Measurements from ENCODE around the gene PACSIN3. TPM values are rescaled to one million over a fixed set of nuclear protein-coding genes. Genes with fewer than 3 reads are reported as not detected.

Gene PACSIN3
- total RNA-seq, 2 experiments from 2014 or later = 0.91 to 1.2 TPM

- ChIA-PET CTCF (interaction anchor here (0.9 to 1.2 kb wide), 2 partner anchors 8 to 88 kb away, joined by 3 to 4 read pairs; no protein-coding TSS in a partner anchor), POLR2A (interaction anchor here (1.3 kb wide), 1 partner anchor 100 kb away, joined by 3 read pairs; no protein-coding TSS in a partner anchor)
- Mint-ChIP-seq H3K4me3 (no peak overlapping the region), H3K9me3 (no peaks in the 10 kb centered on the region), H3K36me3 (ENCODE audit: low read depth) (peaks cover 52% of the 10 kb centered on the region), H3K4me1 (peaks cover 37% of the 10 kb centered on the region), H3K27me3 (no peaks in the 10 kb centered on the region), H3K27ac (no peak overlapping the region)
- DNase-seq = no peak
Observed at GRCh38 chr11:47171061-47171838, 15.0 kb downstream of the PACSIN3 start.

GRCh38 chr11:47166368-47166767 lies 19.9 kb downstream of the PACSIN3 start:
- Mint-ChIP-seq H3K4me1 (peaks cover 8% of the 10 kb centered on the region), H3K4me3 (no peak overlapping the region), H3K27ac (no peak overlapping the region), H3K27me3 (no peaks in the 10 kb centered on the region), H3K36me3 (ENCODE audit: low read depth) (peaks cover 41% of the 10 kb centered on the region), H3K9me3 (no peaks in the 10 kb centered on the region)
- POLR2A ChIA-PET = interaction anchor here (2.3 kb wide), 1 partner anchor 9 kb away, joined by 7 read pairs; the partner anchor contains the start of gene ARFGAP2
- DNase-seq = no peak
- CTCF ChIA-PET = no interaction called here

GRCh38 chr11:47165253-47165840 lies 20.9 kb downstream of the PACSIN3 start:
- no peaks in the 10 kb centered on the region for H3K9me3 Mint-ChIP-seq
- H3K36me3 Mint-ChIP-seq (ENCODE audit: low read depth) = peaks cover 33% of the 10 kb centered on the region
- H3K27ac Mint-ChIP-seq = no peak overlapping the region
- H3K4me3 Mint-ChIP-seq = no peak overlapping the region
- no peaks in the 10 kb centered on the region for H3K4me1 Mint-ChIP-seq
- POLR2A ChIA-PET = interaction anchor here (2.3 kb wide), 1 partner anchor 10 kb away, joined by 7 read pairs; the partner anchor contains the start of gene ARFGAP2
- CTCF ChIA-PET = interaction anchor here (0.5 kb wide), 1 partner anchor 514 kb away, joined by 3 read pairs; no protein-coding TSS in a partner anchor
- no peak for DNase-seq
- H3K27me3 Mint-ChIP-seq = no peaks in the 10 kb centered on the region

- ChIA-PET POLR2A (no interaction called here), CTCF (interaction anchor here (1.7 kb wide), 1 partner anchor 8 kb away, joined by 4 read pairs; no protein-coding TSS in a partner anchor)
- Mint-ChIP-seq H3K36me3 (ENCODE audit: low read depth) (peaks cover 36% of the 10 kb centered on the region), H3K9me3 (no peaks in the 10 kb centered on the region), H3K4me3 (no peak overlapping the region), H3K27ac (no peak overlapping the region), H3K4me1 (no peaks in the 10 kb centered on the region), H3K27me3 (no peaks in the 10 kb centered on the region)
- DNase-seq = no peak
Observed at GRCh38 chr11:47164321-47164720, 21.9 kb downstream of the PACSIN3 start.

GRCh38 chr11:47163898-47164297 lies 22.3 kb downstream of the PACSIN3 start:
- ChIA-PET POLR2A (interaction anchor here (1.4 kb wide), 2 partner anchors 8 to 9 kb away, joined by 3 to 5 read pairs; no protein-coding TSS in a partner anchor), CTCF (interaction anchor here (1.7 to 2.3 kb wide), 2 partner anchors 8 to 14 kb away, joined by 4 to 6 read pairs; no protein-coding TSS in a partner anchor)
- H3K9me3 Mint-ChIP-seq = no peaks in the 10 kb centered on the region
- no peaks in the 10 kb centered on the region for H3K4me1 Mint-ChIP-seq
- no peak overlapping the region for H3K27ac Mint-ChIP-seq
- peaks cover 36% of the 10 kb centered on the region for H3K36me3 Mint-ChIP-seq (ENCODE audit: low read depth)
- H3K4me3 Mint-ChIP-seq = no peak overlapping the region
- no peak for DNase-seq
- no peaks in the 10 kb centered on the region for H3K27me3 Mint-ChIP-seq

GRCh38 chr11:47163193-47163592 lies 23.0 kb downstream of the PACSIN3 start:
- Mint-ChIP-seq H3K27me3 (no peaks in the 10 kb centered on the region), H3K36me3 (ENCODE audit: low read depth) (peaks cover 35% of the 10 kb centered on the region), H3K27ac (no peak overlapping the region), H3K4me1 (no peaks in the 10 kb centered on the region), H3K9me3 (no peaks in the 10 kb centered on the region), H3K4me3 (no peak overlapping the region)
- DNase-seq = no peak
- CTCF ChIA-PET = interaction anchor here (0.6 to 3.0 kb wide), 9 partner anchors 9 to 1009 kb away, joined by 3 to 12 read pairs (median 4); no protein-coding TSS in a partner anchor
- POLR2A ChIA-PET = interaction anchor here (0.6 to 1.8 kb wide), 7 partner anchors 9 to 688 kb away, joined by 3 to 6 read pairs (median 4); partner anchors contain the start of genes ARFGAP2 and DDB2

- ChIA-PET POLR2A (interaction anchor here (0.7 to 1.8 kb wide), 4 partner anchors 8 to 53 kb away, joined by 3 to 6 read pairs (median 4); partner anchors contain the start of genes ARFGAP2 and DDB2), CTCF (interaction anchor here (0.7 to 3.0 kb wide), 9 partner anchors 9 to 316 kb away, joined by 3 to 12 read pairs (median 4); no protein-coding TSS in a partner anchor)
- no peak for DNase-seq
- H3K4me3 Mint-ChIP-seq = no peak overlapping the region
- H3K27ac Mint-ChIP-seq = no peak overlapping the region
- peaks cover 27% of the 10 kb centered on the region for H3K36me3 Mint-ChIP-seq (ENCODE audit: low read depth)
- no peaks in the 10 kb centered on the region for H3K4me1 Mint-ChIP-seq
- H3K9me3 Mint-ChIP-seq = no peaks in the 10 kb centered on the region
- no peaks in the 10 kb centered on the region for H3K27me3 Mint-ChIP-seq
Observed at GRCh38 chr11:47162426-47162825, 23.8 kb downstream of the PACSIN3 start.

- POLR2A ChIA-PET = interaction anchor here (1.3 to 1.8 kb wide), 2 partner anchors 14 to 53 kb away, joined by 5 to 6 read pairs; partner anchors contain the start of genes ARFGAP2 and DDB2
- Mint-ChIP-seq H3K27ac (no peak overlapping the region), H3K4me1 (no peaks in the 10 kb centered on the region), H3K36me3 (ENCODE audit: low read depth) (peaks cover 23% of the 10 kb centered on the region), H3K4me3 (no peak overlapping the region), H3K9me3 (no peaks in the 10 kb centered on the region), H3K27me3 (no peaks in the 10 kb centered on the region)
- DNase-seq = no peak
- CTCF ChIA-PET = interaction anchor here (0.9 to 3.0 kb wide), 8 partner anchors 9 to 278 kb away, joined by 3 to 12 read pairs (median 4); no protein-coding TSS in a partner anchor
Observed at GRCh38 chr11:47161890-47162289, 24.3 kb downstream of the PACSIN3 start.

GRCh38 chr11:47161134-47161854 lies 24.9 kb downstream of the PACSIN3 start:
- ChIA-PET POLR2A (interaction anchor here (1.0 kb wide), 1 partner anchor 11 kb away, joined by 3 read pairs; no protein-coding TSS in a partner anchor), CTCF (interaction anchor here (0.6 to 3.0 kb wide), 11 partner anchors 8 to 270 kb away, joined by 3 to 12 read pairs (median 4); partner anchors contain the start of gene DDB2)
- H3K27ac Mint-ChIP-seq = no peak overlapping the region

GRCh38 chr11:47160753-47161133 lies 25.5 kb downstream of the PACSIN3 start:
- Mint-ChIP-seq H3K9me3 (no peaks in the 10 kb centered on the region), H3K27ac (no peak overlapping the region), H3K27me3 (no peaks in the 10 kb centered on the region), H3K4me1 (peaks cover 1% of the 10 kb centered on the region), H3K4me3 (no peak overlapping the region), H3K36me3 (ENCODE audit: low read depth) (peaks cover 15% of the 10 kb centered on the region)
- no peak for DNase-seq
- ChIA-PET POLR2A (interaction anchor here (1.0 kb wide), 1 partner anchor 11 kb away, joined by 3 read pairs; no protein-coding TSS in a partner anchor), CTCF (interaction anchor here (0.6 to 3.0 kb wide), 5 partner anchors 8 to 269 kb away, joined by 3 to 12 read pairs (median 4); partner anchors contain the start of gene DDB2)

More at GRCh38 chr11:47161134-47161854, 24.9 kb downstream of the PACSIN3 start:
- Mint-ChIP-seq H3K4me3 (no peak overlapping the region), H3K4me1 (peaks cover 1% of the 10 kb centered on the region), H3K27me3 (no peaks in the 10 kb centered on the region), H3K36me3 (ENCODE audit: low read depth) (peaks cover 19% of the 10 kb centered on the region), H3K9me3 (no peaks in the 10 kb centered on the region)
- peak; percentile 64 for DNase-seq

- peaks cover 3% of the 10 kb centered on the region for H3K36me3 Mint-ChIP-seq (ENCODE audit: low read depth)
- H3K9me3 Mint-ChIP-seq = no peaks in the 10 kb centered on the region
- ChIA-PET POLR2A (interaction anchor here (1.0 kb wide), 1 partner anchor 300 kb away, joined by 3 read pairs; no protein-coding TSS in a partner anchor), CTCF (interaction anchor here (0.6 kb wide), 2 partner anchors 207 to 516 kb away, joined by 4 to 6 read pairs; no protein-coding TSS in a partner anchor)
- H3K27ac Mint-ChIP-seq = no peak overlapping the region
- no peak overlapping the region for H3K4me3 Mint-ChIP-seq
- no peak for DNase-seq
- H3K27me3 Mint-ChIP-seq = no peaks in the 10 kb centered on the region
- H3K4me1 Mint-ChIP-seq = peaks cover 24% of the 10 kb centered on the region
Observed at GRCh38 chr11:47158242-47158641, 28.0 kb downstream of the PACSIN3 start.

- H3K27ac Mint-ChIP-seq = no peak overlapping the region
- CTCF ChIA-PET = interaction anchor here (0.6 kb wide), 2 partner anchors 207 to 516 kb away, joined by 4 to 6 read pairs; no protein-coding TSS in a partner anchor
- no peak for DNase-seq
Observed at GRCh38 chr11:47157805-47158204, 28.4 kb downstream of the PACSIN3 start.

More at GRCh38 chr11:47157805-47158204, 28.4 kb downstream of the PACSIN3 start:
- POLR2A ChIA-PET = interaction anchor here (1.0 kb wide), 1 partner anchor 300 kb away, joined by 3 read pairs; no protein-coding TSS in a partner anchor
- no peaks in the 10 kb centered on the region for H3K9me3 Mint-ChIP-seq
- no peak overlapping the region for H3K4me3 Mint-ChIP-seq
- no peaks in the 10 kb centered on the region for H3K27me3 Mint-ChIP-seq
- H3K36me3 Mint-ChIP-seq (ENCODE audit: low read depth) = peaks cover 3% of the 10 kb centered on the region
- peaks cover 26% of the 10 kb centered on the region for H3K4me1 Mint-ChIP-seq

All from activated CD4-positive, alpha-beta memory T cell treated with anti-CD3 and anti-CD28 coated beads, Interleukin-2, amount 10 ng/mL, durations not matched to agents 7 days and 5 days (primary cell).